Islet precursor cell (in vitro differentiated cells): ENCODE data around the gene SLC1A4.
"Not testable (repeated sequence)": the region's sequence is repeated elsewhere in the genome, so short reads cannot be mapped to it uniquely, and the experiment has no call there.

ENCODE experiments used
- DNase-seq: peaks from one replicate; pipeline ENCODE4 v3.0.0-alpha.2; 2018

Gene SLC1A4

GRCh38 chr2:64966017-64966416 is 23.2 kb upstream of the SLC1A4 start:
- DNase-seq = no peak

GRCh38 chr2:64966839-64967238 is 22.4 kb upstream of the SLC1A4 start:
- no peak for DNase-seq

DNA sequence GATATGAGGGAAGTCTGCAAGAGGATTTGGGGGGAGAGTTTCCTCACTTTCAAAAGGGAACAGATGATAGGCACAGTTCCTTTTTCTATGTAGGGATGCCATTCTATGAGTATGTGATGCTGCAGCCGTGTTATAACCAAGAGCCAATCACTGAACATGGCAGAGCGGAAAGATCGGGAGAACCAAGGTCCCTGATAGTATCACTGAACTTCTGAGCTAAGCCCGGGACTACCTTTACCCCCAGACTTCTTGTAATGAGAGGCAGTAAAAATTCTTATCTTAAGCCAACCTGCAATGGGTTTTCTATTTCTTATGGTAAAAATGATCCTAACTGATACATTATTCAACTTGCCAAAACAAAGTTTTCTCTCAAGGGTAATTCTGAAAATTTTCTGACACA is 21.6 kb upstream of the SLC1A4 start:
- DNase-seq = no peak

GRCh38 chr2:64969086-64969485 is 20.1 kb upstream of the SLC1A4 start:
- not testable (repeated sequence) for DNase-seq

DNA sequence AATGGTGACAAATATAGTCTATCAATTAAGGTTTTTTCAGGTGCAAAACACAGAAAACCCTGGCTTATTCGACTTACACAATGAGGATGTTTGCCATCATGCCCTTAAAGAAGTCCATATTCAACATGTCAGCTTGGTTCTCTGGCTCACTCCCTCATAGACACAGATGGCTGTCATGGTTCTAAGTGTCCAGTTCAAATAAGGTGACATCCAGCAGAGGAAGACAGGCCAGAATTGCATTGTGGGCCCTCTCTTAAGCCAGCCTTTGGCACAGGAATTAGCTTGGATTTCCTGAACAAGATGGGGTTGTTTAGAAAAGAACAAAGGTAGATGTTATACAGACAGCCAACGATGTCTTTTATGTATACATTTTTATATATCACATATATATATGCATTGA is 18.7 kb upstream of the SLC1A4 start:
- no peak for DNase-seq

DNA sequence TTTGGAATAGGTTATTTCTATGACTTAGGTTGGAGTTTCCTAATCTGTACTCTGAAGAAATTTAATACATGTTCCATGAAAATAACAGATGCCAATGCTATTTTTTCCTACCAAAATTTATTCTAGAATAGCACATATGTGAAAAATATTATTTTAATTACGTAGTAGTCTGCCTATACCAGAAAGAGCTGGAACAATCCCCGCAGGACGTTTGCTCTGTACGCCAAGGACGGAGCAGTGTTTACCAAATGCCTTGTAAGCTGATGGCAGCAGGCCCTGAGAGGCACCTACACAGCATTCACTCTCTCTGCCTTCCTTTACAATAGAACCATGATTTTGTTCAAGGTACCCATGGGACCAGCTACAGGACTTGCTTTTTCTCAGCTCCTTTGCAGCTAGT is 16.8 kb upstream of the SLC1A4 start:
- DNase-seq = no peak

- no peak for DNase-seq
These were observed 16.3 kb upstream of the SLC1A4 start for GRCh38 chr2:64972876-64973275.

GRCh38 chr2:64975232-64975821 is 13.9 kb upstream of the SLC1A4 start:
- peak; percentile 82 for DNase-seq

GRCh38 chr2:64976276-64976675 is 12.9 kb upstream of the SLC1A4 start:
- DNase-seq = no peak

DNA sequence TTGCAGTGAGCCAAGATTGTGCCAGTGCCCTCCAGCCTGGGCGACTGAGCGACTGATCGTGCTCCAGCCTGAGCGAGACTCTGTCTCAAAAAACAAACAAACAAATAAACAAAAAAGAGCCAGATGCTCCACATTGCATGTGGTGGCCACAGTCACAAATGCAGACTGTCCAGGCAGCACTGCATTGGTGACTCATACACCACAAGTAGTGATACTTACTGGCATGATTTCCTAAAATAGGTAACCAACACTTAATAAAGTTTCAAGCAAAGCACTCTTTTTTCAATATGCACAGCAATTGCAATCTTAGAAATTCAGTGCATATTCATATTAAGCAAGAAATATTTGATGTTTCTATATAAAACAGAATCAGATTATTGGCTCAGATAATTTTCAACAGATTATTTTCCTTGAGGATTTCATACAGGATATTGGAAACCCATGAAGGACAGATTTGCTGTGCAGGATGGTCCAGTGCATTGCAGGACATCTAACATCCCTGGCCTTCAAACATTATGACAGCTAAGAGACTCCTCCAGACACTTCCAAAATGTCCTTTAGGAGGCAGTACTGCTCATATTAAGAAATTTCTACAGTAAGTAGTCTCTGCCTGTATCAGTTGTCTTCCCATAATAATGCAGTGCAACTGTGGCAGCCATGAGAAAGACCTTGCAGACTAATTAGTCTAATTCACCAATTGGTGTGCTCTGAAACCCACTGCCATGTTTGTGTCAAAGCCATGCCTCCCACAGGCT is 10.5 kb upstream of the SLC1A4 start:
- peak; percentile 61 for DNase-seq

GRCh38 chr2:64979744-64980143 is 9.5 kb upstream of the SLC1A4 start:
- DNase-seq = no peak

DNA sequence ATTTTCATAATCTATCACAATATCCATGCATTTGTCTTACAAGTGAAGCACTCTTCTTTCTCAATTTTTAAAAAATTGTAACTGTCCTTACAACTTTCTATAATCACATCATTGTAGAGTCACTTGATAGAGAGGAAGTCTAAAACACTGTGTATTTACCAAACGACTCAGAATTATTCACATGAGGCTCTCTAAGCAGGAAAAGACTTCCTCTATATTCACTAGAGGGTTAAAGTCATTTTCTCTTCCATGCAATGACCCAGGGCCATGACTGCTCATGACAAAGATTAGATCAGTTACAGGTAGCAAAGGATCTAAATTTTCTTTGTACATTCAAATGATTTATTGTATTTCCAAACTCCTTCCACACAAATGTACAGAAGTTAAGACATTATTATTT is 9.0 kb upstream of the SLC1A4 start:
- DNase-seq = no peak

GRCh38 chr2:64982311-64982857 is 6.8 kb upstream of the SLC1A4 start:
- no peak for DNase-seq

GRCh38 chr2:64982932-64983331 is 6.3 kb upstream of the SLC1A4 start:
- no peak for DNase-seq

GRCh38 chr2:64985447-64985846 is 3.8 kb upstream of the SLC1A4 start:
- DNase-seq = no peak

DNA sequence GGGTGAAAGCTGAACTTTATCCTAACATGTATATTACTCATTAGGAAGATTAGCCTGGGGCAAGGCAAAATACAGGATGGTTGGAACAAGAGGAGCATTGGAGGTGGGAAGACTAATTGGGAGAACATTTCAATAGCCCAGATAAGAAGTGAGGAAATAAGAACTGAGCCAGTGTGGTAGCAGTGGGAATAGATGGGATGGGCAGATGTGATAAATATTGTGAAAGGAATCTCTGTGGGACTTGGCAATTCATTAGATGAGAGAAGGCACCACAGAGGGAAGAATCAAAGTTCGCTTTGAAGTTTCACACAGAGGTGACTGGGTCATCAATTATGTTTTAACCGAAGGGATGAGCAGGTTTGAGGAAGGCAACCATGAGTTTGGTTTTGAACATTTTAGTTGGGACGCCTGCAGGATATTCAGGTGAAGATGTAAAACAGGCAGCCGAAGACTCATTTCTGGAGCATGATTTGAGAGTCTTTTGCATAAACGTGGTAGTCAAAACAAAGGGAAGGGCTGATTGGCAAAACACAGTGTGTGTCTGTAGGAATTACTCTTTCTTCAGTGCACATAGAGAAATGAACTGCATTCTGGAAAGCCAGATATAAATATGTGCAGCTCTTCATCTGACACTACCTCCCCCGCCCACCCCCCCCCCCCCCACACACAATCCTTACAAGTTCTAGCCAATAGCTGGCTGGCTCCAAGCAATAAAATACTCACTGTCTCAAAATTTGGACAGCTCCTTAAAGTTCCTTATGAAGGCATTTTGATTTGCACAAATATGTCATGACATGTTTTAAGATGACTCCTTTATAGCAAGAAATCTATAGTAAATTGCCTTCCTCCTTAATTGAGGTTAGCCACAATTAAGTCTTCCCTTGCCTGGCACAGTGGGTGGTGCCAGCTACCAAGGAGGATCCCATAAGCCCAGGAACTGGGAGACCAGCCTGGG is 1.9 kb upstream of the SLC1A4 start:
- no peak for DNase-seq

GRCh38 chr2:64987956-64988419 is 1.2 kb upstream of the SLC1A4 start:
- peak; percentile 0 for DNase-seq

DNA sequence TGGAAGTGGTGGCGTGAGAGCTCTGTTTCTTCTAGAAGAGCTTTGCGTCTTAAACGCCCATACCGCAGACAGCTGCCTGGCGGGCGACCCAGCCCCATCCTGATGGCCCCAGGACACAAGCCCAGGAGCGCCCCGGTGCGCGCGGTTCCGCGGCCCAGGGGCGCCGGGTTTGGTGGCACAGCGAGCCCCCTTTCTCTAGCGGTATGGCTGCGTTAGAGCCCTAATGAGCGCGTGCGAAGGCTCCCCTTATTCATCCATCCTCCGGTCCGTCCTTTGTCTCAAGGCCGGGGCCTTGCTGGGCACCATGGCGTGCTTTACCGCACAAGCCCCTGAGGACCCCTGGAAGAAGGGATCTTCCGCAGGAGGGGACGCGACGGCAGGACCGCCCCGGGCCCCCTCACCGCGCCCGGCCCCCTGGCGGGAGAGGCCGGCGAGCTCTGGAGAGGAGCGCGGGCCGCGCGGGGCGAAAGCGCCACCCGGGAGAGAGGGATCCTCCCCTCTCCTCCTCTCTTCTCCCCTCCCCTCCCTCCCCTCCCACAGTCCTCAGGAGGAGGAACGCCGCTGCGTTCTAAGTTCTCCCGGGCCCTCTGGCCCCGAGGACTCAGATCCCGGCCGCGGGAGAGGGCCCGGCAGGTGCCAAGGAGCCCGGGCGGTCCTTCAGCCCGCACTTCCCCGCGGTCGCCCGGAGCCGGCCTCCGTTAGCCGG is 626 bp upstream of the SLC1A4 start:
- DNase-seq = peak; percentile 90

- DNase-seq = no peak
These were observed 899 bp downstream of the SLC1A4 start for GRCh38 chr2:64989982-64990614.

- no peak for DNase-seq
These were observed 1.7 kb downstream of the SLC1A4 start for GRCh38 chr2:64990876-64991275.

GRCh38 chr2:64992218-64992617 is 3.0 kb downstream of the SLC1A4 start:
- DNase-seq = no peak

DNA sequence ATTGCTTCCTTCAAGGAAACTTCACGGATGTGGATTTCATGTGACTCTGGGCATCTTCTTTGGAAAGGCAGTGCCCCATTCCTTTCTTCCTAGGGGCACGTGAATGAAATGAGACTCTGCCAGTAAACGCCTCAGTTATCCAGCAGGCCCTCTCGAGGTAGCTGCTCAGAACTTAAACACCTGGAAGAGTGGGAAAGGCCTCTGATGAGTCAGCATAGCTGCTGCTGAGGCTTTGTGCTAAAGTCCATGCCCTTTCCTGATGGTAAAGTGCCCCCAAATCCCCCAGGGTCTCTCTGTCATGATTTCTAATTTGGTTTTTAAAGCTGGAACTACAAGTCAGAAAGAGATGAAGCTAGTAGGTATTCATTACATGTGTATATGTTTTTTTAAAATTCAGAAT is 3.8 kb downstream of the SLC1A4 start:
- DNase-seq = no peak
